ENCODE data around the gene TPK1. TPM values are rescaled to one million over a fixed set of nuclear protein-coding genes. Genes with fewer than 3 reads are reported as not detected.

TPK1 gene
- total RNA-seq, 1 donor from 2014 or later, result 14.5 TPM

GRCh38 chr7:144763291-144763690 is 72.6 kb downstream of the TPK1 start:
- H3F3A ChIP-seq (ENCODE audit: low read depth), result no peaks in the 10 kb centered on the region
- Mint-ChIP-seq H3K27ac (no peak overlapping the region), H3K4me1 (peaks cover 13% of the 10 kb centered on the region), H3K9me3 (no peaks in the 10 kb centered on the region), H3K36me3 (no peaks in the 10 kb centered on the region), H3K27me3 (ENCODE audit: insufficient read depth, low read depth) (no peaks in the 10 kb centered on the region), H3K4me3 (no peak overlapping the region)
- no peak overlapping the region for H3K4me3 ChIP-seq
- H2AFZ ChIP-seq (replicated peaks), result no peak overlapping the region
- no peaks in the 10 kb centered on the region for H3K9me3 ChIP-seq (ENCODE audit: low read depth)
- no peak for DNase-seq (ENCODE audit: low spot score)
- H3K4me1 ChIP-seq, result no peaks in the 10 kb centered on the region
- no peaks in the 10 kb centered on the region for H3K36me3 ChIP-seq
- TF ChIP-seq EZH2phosphoT487 (IDR thresholded peaks at IDR 0.05) (no peak), EZH2 (IDR thresholded peaks at IDR 0.05) (no peak), CTCF (IDR thresholded peaks at IDR 0.05) (no peak)
- no peak overlapping the region for H3K4me2 ChIP-seq
- no peaks in the 10 kb centered on the region for H4K20me1 ChIP-seq (ENCODE audit: low read depth)
- H3K9ac ChIP-seq, result no peak overlapping the region
- H3K27me3 ChIP-seq, result no peaks in the 10 kb centered on the region
- H3K79me2 ChIP-seq (ENCODE audit: low read depth), result no peaks in the 10 kb centered on the region
- H3K27ac ChIP-seq, result no peak overlapping the region

GRCh38 chr7:144762853-144763252 is 73.0 kb downstream of the TPK1 start:
- Histone ChIP-seq H3K9ac (no peak overlapping the region), H3F3A (ENCODE audit: low read depth) (no peaks in the 10 kb centered on the region), H4K20me1 (ENCODE audit: low read depth) (no peaks in the 10 kb centered on the region), H3K4me2 (no peak overlapping the region), H3K4me3 (no peak overlapping the region), H2AFZ (replicated peaks) (no peak overlapping the region), H3K36me3 (no peaks in the 10 kb centered on the region), H3K79me2 (ENCODE audit: low read depth) (no peaks in the 10 kb centered on the region), H3K27me3 (no peaks in the 10 kb centered on the region), H3K4me1 (no peaks in the 10 kb centered on the region), H3K27ac (no peak overlapping the region), H3K9me3 (ENCODE audit: low read depth) (no peaks in the 10 kb centered on the region)
- no peaks in the 10 kb centered on the region for H3K27me3 Mint-ChIP-seq (ENCODE audit: insufficient read depth, low read depth)
- H3K36me3 Mint-ChIP-seq, result no peaks in the 10 kb centered on the region
- H3K27ac Mint-ChIP-seq, result no peak overlapping the region
- peaks cover 13% of the 10 kb centered on the region for H3K4me1 Mint-ChIP-seq
- no peak for DNase-seq (ENCODE audit: low spot score)
- H3K4me3 Mint-ChIP-seq, result no peak overlapping the region
- no peaks in the 10 kb centered on the region for H3K9me3 Mint-ChIP-seq
- TF ChIP-seq EZH2 (IDR thresholded peaks at IDR 0.05) (no peak), CTCF (IDR thresholded peaks at IDR 0.05) (no peak), EZH2phosphoT487 (IDR thresholded peaks at IDR 0.05) (no peak)

GRCh38 chr7:144761493-144761892 is 74.4 kb downstream of the TPK1 start:
- Histone ChIP-seq H3K36me3 (no peaks in the 10 kb centered on the region), H3K9me3 (ENCODE audit: low read depth) (no peaks in the 10 kb centered on the region), H3F3A (ENCODE audit: low read depth) (no peaks in the 10 kb centered on the region), H3K79me2 (ENCODE audit: low read depth) (no peaks in the 10 kb centered on the region), H3K27me3 (no peaks in the 10 kb centered on the region), H3K4me3 (no peak overlapping the region), H3K4me2 (no peak overlapping the region), H3K9ac (no peak overlapping the region), H4K20me1 (ENCODE audit: low read depth) (no peaks in the 10 kb centered on the region), H2AFZ (replicated peaks) (no peak overlapping the region), H3K4me1 (no peaks in the 10 kb centered on the region), H3K27ac (no peak overlapping the region)
- no peak for DNase-seq (ENCODE audit: low spot score)
- Mint-ChIP-seq H3K27ac (no peak overlapping the region), H3K9me3 (peaks cover 2% of the 10 kb centered on the region), H3K27me3 (ENCODE audit: insufficient read depth, low read depth) (no peaks in the 10 kb centered on the region), H3K4me1 (peaks cover 13% of the 10 kb centered on the region), H3K36me3 (no peaks in the 10 kb centered on the region), H3K4me3 (no peak overlapping the region)
- no peak for TF ChIP-seq EZH2 (IDR thresholded peaks at IDR 0.05)

GRCh38 chr7:144759653-144760052 is 76.2 kb downstream of the TPK1 start:
- H3K27me3 Mint-ChIP-seq (ENCODE audit: insufficient read depth, low read depth), result no peaks in the 10 kb centered on the region
- peaks cover 2% of the 10 kb centered on the region for H3K9me3 Mint-ChIP-seq
- Histone ChIP-seq H3K79me2 (ENCODE audit: low read depth) (no peaks in the 10 kb centered on the region), H4K20me1 (ENCODE audit: low read depth) (no peaks in the 10 kb centered on the region), H3K4me3 (no peak overlapping the region), H3K27ac (no peak overlapping the region), H3K36me3 (no peaks in the 10 kb centered on the region), H3K9ac (no peak overlapping the region), H3K27me3 (no peaks in the 10 kb centered on the region), H3K4me1 (no peaks in the 10 kb centered on the region), H2AFZ (replicated peaks) (no peak overlapping the region), H3F3A (ENCODE audit: low read depth) (no peaks in the 10 kb centered on the region), H3K9me3 (ENCODE audit: low read depth) (no peaks in the 10 kb centered on the region), H3K4me2 (no peak overlapping the region)
- peaks cover 13% of the 10 kb centered on the region for H3K4me1 Mint-ChIP-seq
- no peaks in the 10 kb centered on the region for H3K36me3 Mint-ChIP-seq
- TF ChIP-seq EZH2 (IDR thresholded peaks at IDR 0.05), result no peak
- TF ChIP-seq CTCF (IDR thresholded peaks at IDR 0.05), result no peak
- no peak for TF ChIP-seq EZH2phosphoT487 (IDR thresholded peaks at IDR 0.05)
- no peak overlapping the region for H3K4me3 Mint-ChIP-seq
- no peak overlapping the region for H3K27ac Mint-ChIP-seq
- no peak for DNase-seq (ENCODE audit: low spot score)

All from neural progenitor cell (in vitro differentiated cells).